SK-N-SH (cell line): ENCODE data around the gene RAPGEF2. TPM values are rescaled to one million over a fixed set of nuclear protein-coding genes. Genes with fewer than 3 reads are reported as not detected.

Source experiments
- CTCF ChIA-PET: fragments of 300-600, 350-600 bp; formaldehyde crosslinking; extraction: SDS; loops from one replicate; lab custom pipeline; 2021; lab: Yijun Ruan, JAX
- POLR2A ChIA-PET: fragments of 350-600 bp; sonication (Branson Sonifier 250); formaldehyde crosslinking; extraction: SDS; loops from one replicate; lab custom pipeline; 2020; ENCODE audit warnings: antibody characterized with exemption, inconsistent platforms; lab: Yijun Ruan, JAX
- DNase-seq: peaks from one replicate; pipeline ENCODE4 v3.0.0; 2012
- H2AFZ ChIP-seq: fragments of 200-600 bp; sonication (generic); 2 replicates; pipeline ENCODE4 v1.8.1; 2016; ENCODE audit warnings: antibody characterized with exemption, mild to moderate bottlenecking, low read depth
- H3F3A ChIP-seq: fragments of 200-600 bp; sonication (generic); replicated peaks from 2 replicates; pipeline ENCODE3; 2016; ENCODE audit warnings: antibody characterized with exemption, mild to moderate bottlenecking; ENCODE audit not compliant: insufficient read depth
- H3K27ac ChIP-seq, 2 experiments: fragments of 200-500 bp in 1 of 2; fragments of 200-600 bp in 1 of 2; sonication (Bioruptor generic) in 1 of 2; sonication (generic), shearing (Covaris generic) in 1 of 2; 2 replicates each; pipeline versions ENCODE4 v1.5.1 to v1.6.1; 2014 to 2016; ENCODE audit warnings: low read depth in 2 of 2, inconsistent platforms in 1 of 2, low read length in 1 of 2, mild to moderate bottlenecking in 1 of 2, mixed read lengths in 1 of 2
- H3K27me3 ChIP-seq: fragments of 200-600 bp; sonication (generic), shearing (Covaris generic); 2 replicates; pipeline ENCODE4 v1.6.1; 2016; ENCODE audit warnings: mixed run types; ENCODE audit not compliant: insufficient read depth
- H3K36me3 ChIP-seq, 2 experiments: fragments of 200-500 bp in 1 of 2; fragments of 200-600 bp in 1 of 2; sonication (Bioruptor generic) in 1 of 2; sonication (generic) in 1 of 2; replicated peaks in 1 of 2; 2 replicates each; pipeline versions ENCODE3 to v1.5.1; 2014 to 2016; ENCODE audit warnings: low read length in 1 of 2, mild to moderate bottlenecking in 1 of 2; ENCODE audit not compliant: insufficient read depth in 2 of 2, control insufficient read depth in 1 of 2
- H3K4me1 ChIP-seq, 2 experiments: fragments of 200-500 bp in 1 of 2; fragments of 200-600 bp in 1 of 2; sonication (Bioruptor generic) in 1 of 2; sonication (generic), shearing (Covaris generic) in 1 of 2; 2 replicates each; pipeline versions ENCODE4 v1.5.1 to v1.6.1; 2014 to 2016; ENCODE audit warnings: low read depth in 1 of 2, low read length in 1 of 2, mixed run types in 1 of 2; ENCODE audit not compliant: insufficient read depth in 2 of 2, control insufficient read depth in 1 of 2
- H3K4me2 ChIP-seq: fragments of 200-600 bp; sonication (generic), shearing (Covaris generic); 2 replicates; pipeline ENCODE4 v1.6.1; 2017; ENCODE audit warnings: mixed run types
- H3K4me3 ChIP-seq, 2 experiments: fragments of 200-500 bp in 1 of 2; fragments of 200-600 bp in 1 of 2; sonication (Bioruptor generic) in 1 of 2; sonication (generic), shearing (Covaris generic) in 1 of 2; 2 replicates each; pipeline versions ENCODE4 v1.5.1 to v1.8.1; 2014 to 2016; ENCODE audit warnings: low read depth in 2 of 2, inconsistent platforms in 1 of 2, low read length in 1 of 2, mild to moderate bottlenecking in 1 of 2, mixed read lengths in 1 of 2, moderate library complexity in 1 of 2
- H3K79me2 ChIP-seq: fragments of 200-600 bp; sonication (generic); 2 replicates; pipeline ENCODE4 v1.8.1; 2017; ENCODE audit warnings: mild to moderate bottlenecking; ENCODE audit not compliant: insufficient read depth
- H3K9ac ChIP-seq: fragments of 200-600 bp; sonication (generic); 2 replicates; pipeline ENCODE4 v1.6.1; 2017; ENCODE audit warnings: mixed run types
- H3K9me2 ChIP-seq: fragments of 200-600 bp; sonication (generic); 2 replicates; pipeline ENCODE4 v1.6.1; 2017; ENCODE audit warnings: mixed run types
- H3K9me3 ChIP-seq: fragments of 200-600 bp; sonication (generic); 2 replicates; pipeline ENCODE4 v1.6.1; 2017; ENCODE audit warnings: mixed run types, mild to moderate bottlenecking, moderate library complexity
- H4K20me1 ChIP-seq: fragments of 200-600 bp; sonication (generic); 2 replicates; pipeline ENCODE4 v1.6.1; 2017; ENCODE audit warnings: mild to moderate bottlenecking, mixed run types; ENCODE audit not compliant: insufficient read depth
- CHD2 ChIP-seq: fragments of 150-350 bp; IDR thresholded peaks from 2 replicates; pipeline ENCODE4 v1.6.1; 2018; ENCODE audit warnings: low read length; ENCODE audit not compliant: partially characterized antibody
- EZH2phosphoT487 ChIP-seq: fragments of 200-600 bp; sonication (generic); IDR thresholded peaks from 2 replicates; pipeline ENCODE4 v1.6.1; 2017; ENCODE audit warnings: low read depth, mixed run types, mild to moderate bottlenecking, antibody characterized with exemption, moderate library complexity, borderline replicate concordance
- FOXJ3 ChIP-seq: sonication (generic); formaldehyde crosslinking; IDR thresholded peaks from 2 replicates; pipeline ENCODE4 v1.5.1; 2020; ENCODE audit warnings: mild to moderate bottlenecking, missing genetic modification reagents
- GATA2 ChIP-seq: sonication (generic); formaldehyde crosslinking; IDR thresholded peaks from 2 replicates; pipeline ENCODE4 v1.5.0; 2020; ENCODE audit warnings: mild to moderate bottlenecking, missing genetic modification reagents
- JUND ChIP-seq: IDR thresholded peaks from 2 replicates; pipeline ENCODE4 v1.4.0; 2012
- RCOR1 ChIP-seq: fragments of 150-350 bp; IDR thresholded peaks from 2 replicates; pipeline ENCODE4 v1.6.1; 2017; ENCODE audit warnings: antibody characterized with exemption, low read length
- RFX5 ChIP-seq: IDR thresholded peaks from 2 replicates; pipeline ENCODE4 v1.6.1; 2012; ENCODE audit warnings: mild to moderate bottlenecking, improper control_type of control experiment, low read length
- RXRA ChIP-seq: IDR thresholded peaks from 2 replicates; pipeline ENCODE4 v1.4.0; 2012; ENCODE audit warnings: low read depth, mild to moderate bottlenecking, borderline replicate concordance
- SIN3A ChIP-seq: IDR thresholded peaks from 2 replicates; pipeline ENCODE4 v1.6.1; 2012; ENCODE audit warnings: low read depth, mild to moderate bottlenecking, low read length, moderate library complexity, borderline replicate concordance
- SMC3 ChIP-seq: IDR thresholded peaks from 2 replicates; pipeline ENCODE4 v1.6.1; 2012; ENCODE audit warnings: low read depth, low read length, improper control_type of control experiment
- TEAD4 ChIP-seq: IDR thresholded peaks from 2 replicates; pipeline ENCODE4 v1.4.0; 2012; ENCODE audit warnings: mild to moderate bottlenecking, borderline replicate concordance; ENCODE audit not compliant: insufficient read depth
- YY1 ChIP-seq: IDR thresholded peaks from 2 replicates; pipeline ENCODE4 v1.4.0; 2012; ENCODE audit warnings: low read depth, mild to moderate bottlenecking
- ZBTB33 ChIP-seq: IDR thresholded peaks from 2 replicates; pipeline ENCODE4 v1.4.0; 2012; ENCODE audit warnings: low read depth, borderline replicate concordance
- WGBS: methylation state at CpG from one replicate; pipeline ENCODE4 v1.1.6; 2017; ENCODE audit warnings: low lambda C conversion rate; 5-methylcytosine and 5-hydroxymethylcytosine counted together
- polyA plus RNA-seq, 3 experiments: library from polyadenylated mRNA; depleted of rRNA; stranded (reverse); fragments of >200 nt; gene quantifications; 2 replicates each; pipeline ENCODE4 v1.2.3, GENCODE V29; 2012
- TF ChIP-seq, protein P1 (sequence below): IDR thresholded peaks from 2 replicates; pipeline ENCODE4 v1.4.0; 2012; ENCODE audit warnings: low read depth, borderline replicate concordance
- TF ChIP-seq, protein P2 (sequence below): fragments of 150-350 bp; IDR thresholded peaks from 2 replicates; pipeline ENCODE4 v1.6.1; 2017; ENCODE audit warnings: antibody characterized with exemption, low read length, low read depth, borderline replicate concordance

Gene RAPGEF2
- polyA plus RNA-seq, 1 of the 3 experiments (the other 2 are of a cell fraction) = 19.2 TPM

- ChIA-PET POLR2A (no interaction called here), CTCF (interaction anchor here (1.1 kb wide), 1 partner anchor 9 kb away, joined by 3 read pairs; no protein-coding TSS in a partner anchor)
- H4K20me1 ChIP-seq = peaks cover 68% of the 10 kb centered on the region
These were observed 49.3 kb downstream of the RAPGEF2 start for GRCh38 chr4:159152181-159152580.

GRCh38 chr4:159153669-159154068 lies 50.8 kb downstream of the RAPGEF2 start:
- H3K4me2 ChIP-seq = no peak overlapping the region
- no peak overlapping the region for H3K4me3 ChIP-seq
- peaks cover 97% of the 10 kb centered on the region for H3K79me2 ChIP-seq
- H3K36me3 ChIP-seq = no peaks in the 10 kb centered on the region
- H4K20me1 ChIP-seq = peaks cover 78% of the 10 kb centered on the region
- H2AFZ ChIP-seq = no peak overlapping the region
- no peak overlapping the region for H3K27ac ChIP-seq
- WGBS = 90% methylated on average over 4 of the region's 4 CpGs
- DNase-seq = no peak
- no peak overlapping the region for H3K9ac ChIP-seq
- no peaks in the 10 kb centered on the region for H3K9me2 ChIP-seq
- no peaks in the 10 kb centered on the region for H3F3A ChIP-seq
- TF ChIP-seq EZH2phosphoT487 (no peak), RXRA (no peak), JUND (no peak), ZBTB33 (no peak), GATA2 (CRISPR knock-in tag) (no peak), RCOR1 (no peak), YY1 (no peak), CHD2 (no peak), RFX5 (no peak), FOXJ3 (CRISPR knock-in tag) (no peak), SMC3 (no peak), SIN3A (no peak)
- TF ChIP-seq, protein P1, sequence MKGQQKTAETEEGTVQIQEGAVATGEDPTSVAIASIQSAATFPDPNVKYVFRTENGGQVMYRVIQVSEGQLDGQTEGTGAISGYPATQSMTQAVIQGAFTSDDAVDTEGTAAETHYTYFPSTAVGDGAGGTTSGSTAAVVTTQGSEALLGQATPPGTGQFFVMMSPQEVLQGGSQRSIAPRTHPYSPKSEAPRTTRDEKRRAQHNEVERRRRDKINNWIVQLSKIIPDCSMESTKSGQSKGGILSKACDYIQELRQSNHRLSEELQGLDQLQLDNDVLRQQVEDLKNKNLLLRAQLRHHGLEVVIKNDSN = no peak
- TF ChIP-seq, protein P2, sequence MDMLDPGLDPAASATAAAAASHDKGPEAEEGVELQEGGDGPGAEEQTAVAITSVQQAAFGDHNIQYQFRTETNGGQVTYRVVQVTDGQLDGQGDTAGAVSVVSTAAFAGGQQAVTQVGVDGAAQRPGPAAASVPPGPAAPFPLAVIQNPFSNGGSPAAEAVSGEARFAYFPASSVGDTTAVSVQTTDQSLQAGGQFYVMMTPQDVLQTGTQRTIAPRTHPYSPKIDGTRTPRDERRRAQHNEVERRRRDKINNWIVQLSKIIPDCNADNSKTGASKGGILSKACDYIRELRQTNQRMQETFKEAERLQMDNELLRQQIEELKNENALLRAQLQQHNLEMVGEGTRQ = no peak
- ChIA-PET CTCF (interaction anchor here (1.1 kb wide), 1 partner anchor 9 kb away, joined by 3 read pairs; no protein-coding TSS in a partner anchor), POLR2A (no interaction called here)
- no peaks in the 10 kb centered on the region for H3K9me3 ChIP-seq
- no peaks in the 10 kb centered on the region; a peak in 1 of 4 replicates for H3K4me1 ChIP-seq
- H3K27me3 ChIP-seq = no peaks in the 10 kb centered on the region

More at GRCh38 chr4:159152181-159152580, 49.3 kb downstream of the RAPGEF2 start:
- Histone ChIP-seq H3K4me1 (no peaks in the 10 kb centered on the region; a peak in 1 of 4 replicates), H3K4me2 (no peak overlapping the region), H3K9ac (no peak overlapping the region), H3K27me3 (no peaks in the 10 kb centered on the region), H3K79me2 (peaks cover 97% of the 10 kb centered on the region), H3K36me3 (no peaks in the 10 kb centered on the region), H3K27ac (no peak overlapping the region), H2AFZ (no peak overlapping the region), H3K9me2 (no peaks in the 10 kb centered on the region), H3K4me3 (no peak overlapping the region), H3F3A (no peaks in the 10 kb centered on the region), H3K9me3 (no peaks in the 10 kb centered on the region)
- WGBS = 89% methylated on average over 3 of the region's 3 CpGs
- no peak for TF ChIP-seq TEAD4
- DNase-seq = no peak
